Stomach (tissue), 4 donors: Measurements from ENCODE around the gene HAPSTR1.

Experiments used
- CTCF ChIP-seq, 7 experiments: fragments of 450-650 bp in 4 of 7; fragments of 200-600 bp in 3 of 7; sonication (generic) in 3 of 7; IDR thresholded peaks; one replicate each; pipeline ENCODE4 v1.5.1; 2016 to 2019; ENCODE audit warnings: antibody characterized with exemption in 7 of 7, control low read depth in 2 of 7, mild to moderate bottlenecking in 1 of 7
- POLR2A ChIP-seq, 4 donors: fragments of 450-650 bp; IDR thresholded peaks; one replicate each; pipeline ENCODE4 v1.6.1; 2016; ENCODE audit warnings: antibody characterized with exemption in 4 of 4, control low read depth in 2 of 4, mild to moderate bottlenecking in 1 of 4, moderate library complexity in 1 of 4
- POLR2AphosphoS5 ChIP-seq, 3 donors: sonication (generic); formaldehyde crosslinking; IDR thresholded peaks; one replicate each; pipeline ENCODE4 v1.6.1; 2016; ENCODE audit warnings: antibody characterized with exemption in 3 of 3

- TF ChIP-seq CTCF (IDR thresholded peaks at IDR 0.05) (no peak), POLR2A (IDR thresholded peaks at IDR 0.05) (no peak), POLR2AphosphoS5 (IDR thresholded peaks at IDR 0.05) (no peak)
These were observed 6.1 kb downstream of the HAPSTR1 start for GRCh38 chr16:9097266-9098219.
